K562 (cell line): Measurements from ENCODE around the gene VWDE. TPM values are rescaled to one million over a fixed set of nuclear protein-coding genes. Genes with fewer than 3 reads are reported as not detected.
A peak's percentile ranks its signal among the peaks of the same experiment; 100 is the strongest.

ENCODE experiments used
- ARID3A ChIP-seq: IDR thresholded peaks from 2 replicates; pipeline ENCODE4 v1.6.1; 2012; ENCODE audit warnings: low read depth, low read length, improper control_type of control experiment, borderline replicate concordance
- CBFB ChIP-seq: sonication (generic); formaldehyde crosslinking; IDR thresholded peaks from 2 replicates; pipeline ENCODE4 v1.4.0; 2020; ENCODE audit warnings: mild to moderate bottlenecking, missing genetic modification reagents
- CHD4 ChIP-seq: fragments of 200-600 bp; sonication (generic); IDR thresholded peaks from 3 replicates; pipeline ENCODE4 v1.6.1; 2012; ENCODE audit warnings: low read depth, mild to moderate bottlenecking, mixed read lengths, low read length, inconsistent platforms; ENCODE audit not compliant: insufficient read depth, insufficient replicate concordance, poor library complexity, severe bottlenecking
- CTBP1 ChIP-seq: fragments of 450-650 bp; IDR thresholded peaks from 2 replicates; pipeline ENCODE4 v1.6.1; 2016; ENCODE audit warnings: borderline replicate concordance
- GMEB1 ChIP-seq: fragments of 250-450 bp; sonication (Bioruptor Pico); IDR thresholded peaks from 2 replicates; pipeline ENCODE4 v1.4.0; 2020; ENCODE audit warnings: mild to moderate bottlenecking
- HBP1 ChIP-seq: fragments of 450-650 bp; formaldehyde crosslinking; IDR thresholded peaks from 2 replicates; pipeline ENCODE4 v1.4.0; 2022; ENCODE audit warnings: missing genetic modification characterization
- HDAC2 ChIP-seq: fragments of 450-650 bp; IDR thresholded peaks from 2 replicates; pipeline ENCODE4 v1.6.1; 2016; ENCODE audit warnings: mild to moderate bottlenecking
- JUND ChIP-seq, 2 experiments: IDR thresholded peaks; 2 replicates in 1 of 2; 3 replicates in 1 of 2; pipeline ENCODE4 v1.6.1; 2011; ENCODE audit warnings: borderline replicate concordance in 2 of 2, low read depth in 2 of 2, low read length in 2 of 2, improper control_type of control experiment in 1 of 2, missing biosample characterization in 1 of 2, missing genetic modification characterization in 1 of 2, missing genetic modification reagents in 1 of 2
- KHSRP ChIP-seq: fragments of 450-650 bp; IDR thresholded peaks from 2 replicates; pipeline ENCODE4 v1.6.1; 2017
- LARP7 ChIP-seq: fragments of 450-650 bp; IDR thresholded peaks from 2 replicates; pipeline ENCODE4 v1.6.1; 2016
- POLR2G ChIP-seq: fragments of 200-400 bp; formaldehyde crosslinking; IDR thresholded peaks from 2 replicates; pipeline ENCODE4 v1.6.1; 2017; ENCODE audit warnings: low read depth, mild to moderate bottlenecking, antibody characterized with exemption, low read length, moderate library complexity
- PRDM10 ChIP-seq: fragments of 450-650 bp; IDR thresholded peaks from 2 replicates; pipeline ENCODE4 v1.6.1; 2018; ENCODE audit not compliant: partially characterized antibody
- PRMT5 ChIP-seq: sonication (generic); formaldehyde crosslinking; IDR thresholded peaks from 2 replicates; pipeline ENCODE4 v1.5.0; 2020; ENCODE audit warnings: missing genetic modification reagents
- TAF1 ChIP-seq: IDR thresholded peaks from 2 replicates; pipeline ENCODE4 v1.6.1; 2011; ENCODE audit warnings: mild to moderate bottlenecking, low read length, moderate library complexity; ENCODE audit not compliant: insufficient read depth, control insufficient read depth, severe bottlenecking; ENCODE audit errors: extremely low read depth
- THRAP3 ChIP-seq: fragments of 450-650 bp; IDR thresholded peaks from 2 replicates; pipeline ENCODE4 v1.6.1; 2016; ENCODE audit warnings: mild to moderate bottlenecking, inconsistent platforms, borderline replicate concordance
- U2AF1 ChIP-seq: fragments of 200-400 bp; formaldehyde crosslinking; optimal IDR thresholded peaks from 2 replicates; pipeline ENCODE3; 2017; ENCODE audit warnings: mild to moderate bottlenecking, low read depth, low read length, moderate library complexity
- ZBTB7A ChIP-seq: IDR thresholded peaks from 2 replicates; pipeline ENCODE4 v1.6.1; 2011; ENCODE audit warnings: low read depth, mild to moderate bottlenecking, low read length, moderate library complexity, borderline replicate concordance; ENCODE audit not compliant: control insufficient read depth
- ZNF224 ChIP-seq: sonication (generic); formaldehyde crosslinking; IDR thresholded peaks from 2 replicates; pipeline ENCODE4 v1.8.0; 2022; ENCODE audit warnings: mild to moderate bottlenecking, missing genetic modification reagents
- ZNF780A ChIP-seq: fragments of 250-450 bp; sonication (Bioruptor Pico); IDR thresholded peaks from 2 replicates; pipeline ENCODE4 v1.5.0; 2021; ENCODE audit warnings: mild to moderate bottlenecking
- polyA plus RNA-seq, 8 experiments: library from polyadenylated mRNA; depleted of rRNA in 4 of 8; stranded (reverse) in 5 of 8; unstranded in 3 of 8; fragments of >200 nt; fragmentation: Nextera tagmentation in 2 of 8; fragmentation: Illumina TruSeq in 1 of 8; extraction: Ambion mirVana in 2 of 8; extraction: Trizol in 1 of 8; gene quantifications; 2 replicates each; pipeline versions ENCODE4 v1.2.1 to v1.2.3, GENCODE V29; 2011 to 2014; ENCODE audit warnings: inconsistent platforms in 1 of 8, missing spikeins in 1 of 8
- total RNA-seq, 7 experiments: library from RNA; depleted of rRNA in 6 of 7; stranded (reverse); fragments of >200 nt in 6 of 7; fragmentation: Illumina TruSeq in 2 of 7; extraction: Trizol in 2 of 7; gene quantifications; 2 replicates each; pipeline versions ENCODE4 v1.2.1 to v1.2.3, GENCODE V29; 2011 to 2021; ENCODE audit warnings: low replicate concordance in 1 of 7

Gene VWDE
- total and polyA plus RNA-seq, 9 of the 15 experiments (the other 6 are each of a cell fraction or from before 2014, with no cell fraction given): 40.6 to 162 (median 95.2) TPM

- peak; percentile 80; the same call in 1 of the 2 replicates for TF ChIP-seq ARID3A
- no peak for TF ChIP-seq HBP1 (CRISPR knock-in tag)
- no peak for TF ChIP-seq PRMT5
- TF ChIP-seq LARP7: no peak
- no peak for TF ChIP-seq THRAP3
- no peak for TF ChIP-seq POLR2G
- no peak for TF ChIP-seq CBFB (CRISPR knock-in tag)
- peak; percentile 83 for TF ChIP-seq HDAC2
- TF ChIP-seq KHSRP: peak; percentile 79
- TF ChIP-seq ZNF224: no peak
- no peak for TF ChIP-seq U2AF1
- no peak for TF ChIP-seq CHD4
- 0 out of 2 replicates have a peak, but pooled peaks have one; percentile 19 for TF ChIP-seq JUND (IDR thresholded peaks at IDR 0.05; ENCODE audit: borderline replicate concordance, low read depth, low read length)
- peak; percentile 36; the same call in 1 of the 3 replicates for TF ChIP-seq JUND (tag; IDR thresholded peaks at IDR 0.05; ENCODE audit: borderline replicate concordance, low read depth, low read length)
- TF ChIP-seq TAF1: no peak
- peak; percentile 96 for TF ChIP-seq CTBP1
- TF ChIP-seq GMEB1 (CRISPR knock-in tag): no peak
- TF ChIP-seq PRDM10: no peak
- no peak for TF ChIP-seq ZNF780A
- TF ChIP-seq ZBTB7A: no peak
Measured at GRCh38 chr7:12385364-12385786, 18.3 kb downstream of the VWDE start (continued).
